Omental fat pad (tissue), 4 donors: ENCODE measurements around the gene MAML3. TPM values are rescaled to one million over a fixed set of nuclear protein-coding genes. Genes with fewer than 3 reads are reported as not detected.

Experiments used
- ATAC-seq: fragments of 150-250 bp; one replicate; pipeline ENCODE4 v1.9.1; 2016; ENCODE audit warnings: mild to moderate bottlenecking, moderate library complexity; ENCODE audit not compliant: low FRiP score
- DNase-seq: peaks from one replicate; pipeline ENCODE4 v3.0.0-alpha.2; 2019; ENCODE audit warnings: low spot score
- total RNA-seq, 4 donors: library from RNA; depleted of rRNA; stranded (reverse); fragments of >200 nt; gene quantifications; one replicate each; pipeline ENCODE4 v1.1.0, GENCODE V29; 2016
- TF ChIP-seq, protein P1 (sequence below), 3 donors: fragments of 450-650 bp; IDR thresholded peaks; one replicate each; pipeline ENCODE4 v1.5.1; 2016 to 2017; ENCODE audit warnings: antibody characterized with exemption in 3 of 3, mild to moderate bottlenecking in 3 of 3, moderate library complexity in 2 of 3

MAML3 gene
- total RNA-seq, 4 donors from 2014 or later, result 4.8 to 12.8 (median 11.7) TPM

DNA sequence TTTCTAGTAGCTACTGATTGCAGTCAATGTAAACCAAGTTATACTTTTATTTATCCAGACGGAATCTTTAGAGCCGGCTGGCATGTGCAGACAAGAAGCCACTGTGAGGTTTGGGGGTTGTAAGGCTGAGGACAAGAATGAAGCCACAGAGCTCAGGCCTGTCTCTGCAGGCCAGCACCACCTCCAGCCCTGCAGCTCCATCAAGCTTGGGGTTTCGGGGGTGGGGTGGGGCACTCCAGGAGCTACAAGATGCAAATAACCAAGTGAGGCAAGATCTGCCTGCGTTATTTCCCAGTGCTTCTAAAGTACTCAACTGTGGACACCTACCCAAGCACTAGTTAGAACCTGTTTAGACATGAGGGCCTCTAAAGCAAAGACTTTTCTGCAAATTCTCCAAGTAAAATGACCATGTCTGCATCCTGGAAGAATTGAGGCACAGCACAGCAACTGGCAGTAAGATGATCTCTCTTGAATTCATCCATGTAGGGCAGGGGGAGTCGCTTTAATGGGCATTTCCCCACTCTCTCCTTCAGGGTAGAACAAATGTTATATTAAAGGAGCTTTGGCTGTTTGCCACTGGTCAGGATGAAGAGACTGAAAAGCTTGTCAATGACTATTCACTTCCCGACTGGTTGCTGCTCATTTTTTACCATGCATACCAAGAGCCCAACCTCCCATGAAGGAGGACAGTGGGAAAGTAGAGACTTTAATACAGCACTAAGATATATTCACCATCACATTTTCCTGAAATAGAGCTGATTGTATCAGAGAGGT lies 265.8 kb downstream of the MAML3 start:
- DNase-seq, result no peak
- ATAC-seq, result no peak
- TF ChIP-seq, protein P1, sequence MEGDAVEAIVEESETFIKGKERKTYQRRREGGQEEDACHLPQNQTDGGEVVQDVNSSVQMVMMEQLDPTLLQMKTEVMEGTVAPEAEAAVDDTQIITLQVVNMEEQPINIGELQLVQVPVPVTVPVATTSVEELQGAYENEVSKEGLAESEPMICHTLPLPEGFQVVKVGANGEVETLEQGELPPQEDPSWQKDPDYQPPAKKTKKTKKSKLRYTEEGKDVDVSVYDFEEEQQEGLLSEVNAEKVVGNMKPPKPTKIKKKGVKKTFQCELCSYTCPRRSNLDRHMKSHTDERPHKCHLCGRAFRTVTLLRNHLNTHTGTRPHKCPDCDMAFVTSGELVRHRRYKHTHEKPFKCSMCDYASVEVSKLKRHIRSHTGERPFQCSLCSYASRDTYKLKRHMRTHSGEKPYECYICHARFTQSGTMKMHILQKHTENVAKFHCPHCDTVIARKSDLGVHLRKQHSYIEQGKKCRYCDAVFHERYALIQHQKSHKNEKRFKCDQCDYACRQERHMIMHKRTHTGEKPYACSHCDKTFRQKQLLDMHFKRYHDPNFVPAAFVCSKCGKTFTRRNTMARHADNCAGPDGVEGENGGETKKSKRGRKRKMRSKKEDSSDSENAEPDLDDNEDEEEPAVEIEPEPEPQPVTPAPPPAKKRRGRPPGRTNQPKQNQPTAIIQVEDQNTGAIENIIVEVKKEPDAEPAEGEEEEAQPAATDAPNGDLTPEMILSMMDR (IDR thresholded peaks at IDR 0.05), result no peak

DNA sequence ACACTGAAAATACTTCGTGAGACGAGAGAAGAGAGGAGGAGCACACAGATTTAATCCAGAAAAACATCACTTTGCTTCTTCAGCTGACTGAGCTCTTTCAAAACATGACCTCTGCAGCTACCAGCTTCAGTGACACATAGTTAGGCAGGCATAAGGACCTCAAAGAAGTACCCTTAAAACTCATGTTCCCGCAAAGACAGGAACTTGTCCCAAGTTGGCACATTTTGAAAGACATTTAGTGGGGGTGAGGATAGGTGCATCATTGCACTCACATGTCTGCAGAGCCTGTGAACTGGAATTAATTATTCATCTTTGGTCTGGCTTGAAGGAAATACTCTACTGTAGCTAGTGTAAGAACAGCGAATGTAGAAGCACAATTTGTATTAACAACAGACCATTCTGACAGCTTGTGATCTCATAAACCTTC lies 266.6 kb downstream of the MAML3 start:
- peak; percentile 26 for ATAC-seq
- TF ChIP-seq, protein P1 (IDR thresholded peaks at IDR 0.05), result no peak

DNA sequence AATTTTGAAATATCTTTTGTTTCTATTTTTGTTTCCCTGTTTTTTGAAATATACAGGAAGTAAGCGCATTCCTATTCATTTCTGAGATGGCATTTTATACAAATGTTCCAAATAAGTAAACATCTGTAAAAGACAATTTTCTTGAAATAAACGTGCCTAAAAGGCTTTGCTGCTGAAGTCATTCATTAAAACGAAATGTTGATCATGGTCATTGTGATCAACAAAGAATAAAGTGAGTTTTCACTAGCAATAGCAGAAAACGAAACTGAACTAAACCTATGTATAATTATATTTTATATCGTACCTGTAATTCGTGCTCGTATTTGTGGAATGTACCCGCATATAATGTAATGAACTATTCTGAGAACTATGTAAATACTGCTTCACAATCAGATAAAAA lies 267.2 kb downstream of the MAML3 start:
- TF ChIP-seq, protein P1 (IDR thresholded peaks at IDR 0.05), result no peak
- no peak for ATAC-seq
- DNase-seq, result no peak

More for the DNA sequence above, 266.6 kb downstream of the MAML3 start:
- DNase-seq, result no peak

DNA sequence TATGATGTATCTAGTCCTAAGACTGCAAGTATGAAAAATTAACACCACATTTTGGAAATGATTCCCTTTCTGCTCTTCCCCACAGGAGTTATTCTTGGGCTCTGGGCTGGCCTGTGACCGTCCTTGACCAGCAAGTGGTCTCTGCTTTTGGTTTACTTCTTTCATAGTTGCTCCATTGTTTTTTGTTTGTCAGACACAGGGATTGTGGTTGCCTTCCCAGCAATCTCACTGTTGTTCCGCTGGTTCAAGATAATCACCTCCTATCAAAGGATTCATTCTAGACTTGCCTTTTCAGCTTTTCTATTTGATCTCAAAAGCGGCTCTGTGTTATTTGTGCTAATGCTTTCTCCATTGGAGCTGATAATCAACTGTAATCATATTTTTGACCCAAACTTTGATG lies 269.5 kb downstream of the MAML3 start:
- TF ChIP-seq, protein P1 (IDR thresholded peaks at IDR 0.05), result no peak

DNA sequence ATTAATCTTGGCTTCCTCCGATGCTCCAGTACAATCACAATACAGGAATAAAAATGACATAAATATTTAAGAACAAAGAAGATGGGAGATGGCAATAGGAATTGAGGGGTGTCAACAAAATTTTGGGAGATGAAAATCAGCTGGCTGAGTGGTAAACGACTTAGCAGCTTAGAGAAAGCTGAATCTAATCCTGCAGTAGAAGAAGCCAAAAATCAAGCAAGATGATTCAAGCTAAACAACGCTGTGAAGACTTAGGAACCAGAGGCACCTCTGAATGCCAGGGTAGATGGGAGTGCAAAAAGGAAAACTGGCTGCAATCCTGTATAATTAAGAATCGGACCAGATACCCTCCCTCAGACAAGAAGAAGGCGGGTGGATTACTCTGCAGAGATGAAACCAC lies 273.1 kb downstream of the MAML3 start:
- TF ChIP-seq, protein P1 (IDR thresholded peaks at IDR 0.05), result no peak
- no peak for ATAC-seq

More for the DNA sequence above, 269.5 kb downstream of the MAML3 start:
- no peak for ATAC-seq
- no peak for DNase-seq

DNA sequence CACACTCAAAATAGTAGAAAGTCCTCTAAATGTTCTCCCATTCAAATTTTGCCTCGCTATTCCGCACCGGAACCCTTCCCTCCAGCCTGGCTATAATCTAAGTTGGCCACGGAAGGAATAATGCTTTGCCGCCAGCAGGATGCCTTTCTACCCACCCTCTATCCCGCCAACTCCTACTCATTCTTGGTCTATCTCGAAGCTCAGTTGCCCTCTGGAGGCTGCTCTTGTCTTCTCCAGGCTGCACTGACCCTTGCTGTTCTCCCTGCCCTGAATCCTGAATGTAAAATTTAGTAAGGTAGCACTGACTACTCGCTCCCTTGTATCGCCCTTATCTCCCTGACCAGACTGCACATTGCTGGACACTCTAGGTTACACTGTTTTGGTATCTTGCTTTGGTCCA lies 275.9 kb downstream of the MAML3 start:
- TF ChIP-seq, protein P1 (IDR thresholded peaks at IDR 0.05), result no peak
- no peak for DNase-seq
- no peak for ATAC-seq

More for the DNA sequence above, 273.1 kb downstream of the MAML3 start:
- DNase-seq, result no peak
